HUES64 (cell line): ENCODE measurements around the gene NXPE4.
A peak's percentile ranks its signal among the peaks of the same experiment; 100 is the strongest.

Experiments used
- H3K27ac ChIP-seq: 2 replicates; pipeline ENCODE4 v1.7.0; 2013; ENCODE audit warnings: low read depth, low read length, inconsistent platforms
- H3K27me3 ChIP-seq: 2 replicates; pipeline ENCODE4 v1.6.1; 2013; ENCODE audit warnings: mild to moderate bottlenecking, low read length; ENCODE audit not compliant: insufficient read depth
- H3K36me3 ChIP-seq: 2 replicates; pipeline ENCODE4 v1.6.1; 2013; ENCODE audit warnings: mild to moderate bottlenecking, low read length; ENCODE audit not compliant: insufficient read depth
- H3K4me1 ChIP-seq: 2 replicates; pipeline ENCODE4 v1.6.1; 2013; ENCODE audit warnings: mild to moderate bottlenecking, low read length, moderate library complexity; ENCODE audit not compliant: insufficient read depth
- H3K4me3 ChIP-seq: 2 replicates; pipeline ENCODE4 v1.5.1; 2013; ENCODE audit warnings: mild to moderate bottlenecking, low read length, moderate library complexity
- H3K9ac ChIP-seq: 2 replicates; pipeline ENCODE4 v1.6.1; 2013; ENCODE audit warnings: mild to moderate bottlenecking, low read depth, low read length
- H3K9me3 ChIP-seq: 2 replicates; pipeline ENCODE4 v1.6.1; 2013; ENCODE audit warnings: low read depth, low read length; ENCODE audit not compliant: insufficient read depth
- WGBS: fragments of 150-250, 120-280 bp; methylation state at CpG from one replicate; pipeline ENCODE4 v1.1.7; 2013; ENCODE audit warnings: missing lambda C conversion rate; 5-methylcytosine and 5-hydroxymethylcytosine counted together

Gene NXPE4

GRCh38 chr11:114587398-114587953, 8.1 kb downstream of the NXPE4 start:
- Histone ChIP-seq H3K4me3 (no peak overlapping the region), H3K27ac (no peak overlapping the region), H3K9me3 (peaks cover 45% of the 10 kb centered on the region), H3K4me1 (no peaks in the 10 kb centered on the region), H3K9ac (no peak overlapping the region), H3K27me3 (no peaks in the 10 kb centered on the region), H3K36me3 (no peaks in the 10 kb centered on the region)
- WGBS: 91% methylated on average over 3 of the region's 3 CpGs

GRCh38 chr11:114586797-114587196, 8.8 kb downstream of the NXPE4 start:
- H3K4me1 ChIP-seq: no peaks in the 10 kb centered on the region
- H3K4me3 ChIP-seq: no peak overlapping the region
- no peaks in the 10 kb centered on the region for H3K36me3 ChIP-seq
- WGBS: 94% methylated on average over 5 of the region's 5 CpGs
- H3K9ac ChIP-seq: no peak overlapping the region
- peaks cover 45% of the 10 kb centered on the region for H3K9me3 ChIP-seq
- no peaks in the 10 kb centered on the region for H3K27me3 ChIP-seq
- H3K27ac ChIP-seq: no peak overlapping the region

- no peaks in the 10 kb centered on the region for H3K27me3 ChIP-seq
- no peaks in the 10 kb centered on the region for H3K36me3 ChIP-seq
- no peak overlapping the region for H3K4me3 ChIP-seq
- H3K4me1 ChIP-seq: peaks cover 6% of the 10 kb centered on the region
- no peak overlapping the region for H3K27ac ChIP-seq
- no peak overlapping the region for H3K9ac ChIP-seq
- 83% methylated on average over 1 of the region's 1 CpG for WGBS
- H3K9me3 ChIP-seq: no peaks in the 10 kb centered on the region
These were observed 23.9 kb downstream of the NXPE4 start for GRCh38 chr11:114571712-114572111.

GRCh38 chr11:114569801-114570200, 25.8 kb downstream of the NXPE4 start:
- H3K9me3 ChIP-seq: no peaks in the 10 kb centered on the region
- no peak overlapping the region for H3K27ac ChIP-seq
- H3K4me3 ChIP-seq: no peak overlapping the region
- no peak overlapping the region for H3K9ac ChIP-seq
- H3K4me1 ChIP-seq: peaks cover 18% of the 10 kb centered on the region
- H3K36me3 ChIP-seq: no peaks in the 10 kb centered on the region
- 61% methylated on average over 3 of the region's 3 CpGs for WGBS
- no peaks in the 10 kb centered on the region for H3K27me3 ChIP-seq

- Histone ChIP-seq H3K4me1 (peaks cover 18% of the 10 kb centered on the region), H3K27ac (peak overlapping the region; percentile 44; the same call in 1 of the 2 replicates), H3K9ac (no peak overlapping the region), H3K27me3 (no peaks in the 10 kb centered on the region), H3K9me3 (no peaks in the 10 kb centered on the region), H3K36me3 (no peaks in the 10 kb centered on the region), H3K4me3 (no peak overlapping the region)
- 22% methylated on average over 2 of the region's 2 CpGs for WGBS
These were observed 29.3 kb downstream of the NXPE4 start for GRCh38 chr11:114566276-114566675.

GRCh38 chr11:114564831-114565230, 30.8 kb downstream of the NXPE4 start:
- 100% methylated on average over 1 of the region's 1 CpG for WGBS

GRCh38 chr11:114563077-114563476, 32.5 kb downstream of the NXPE4 start:
- Histone ChIP-seq H3K4me1 (peaks cover 26% of the 10 kb centered on the region), H3K9me3 (no peaks in the 10 kb centered on the region), H3K27ac (no peak overlapping the region), H3K9ac (no peak overlapping the region), H3K27me3 (no peaks in the 10 kb centered on the region), H3K4me3 (no peak overlapping the region), H3K36me3 (no peaks in the 10 kb centered on the region)
- WGBS: 100% methylated on average over 2 of the region's 2 CpGs

More at GRCh38 chr11:114564831-114565230, 30.8 kb downstream of the NXPE4 start:
- peaks cover 18% of the 10 kb centered on the region for H3K4me1 ChIP-seq
- H3K36me3 ChIP-seq: no peaks in the 10 kb centered on the region
- H3K4me3 ChIP-seq: no peak overlapping the region
- H3K27me3 ChIP-seq: no peaks in the 10 kb centered on the region
- H3K9ac ChIP-seq: no peak overlapping the region
- H3K27ac ChIP-seq: no peak overlapping the region
- H3K9me3 ChIP-seq: no peaks in the 10 kb centered on the region

- WGBS: 90% methylated on average over 2 of the region's 3 CpGs
- H3K27ac ChIP-seq: no peak overlapping the region
- no peak overlapping the region for H3K9ac ChIP-seq
- H3K4me1 ChIP-seq: peaks cover 26% of the 10 kb centered on the region
- H3K4me3 ChIP-seq: no peak overlapping the region
- no peaks in the 10 kb centered on the region for H3K27me3 ChIP-seq
- H3K36me3 ChIP-seq: no peaks in the 10 kb centered on the region
- H3K9me3 ChIP-seq: no peaks in the 10 kb centered on the region
These were observed 33.2 kb downstream of the NXPE4 start for GRCh38 chr11:114562166-114562916.

GRCh38 chr11:114559425-114560310, 35.9 kb downstream of the NXPE4 start, which contains the start of gene NXPE1:
TSS of gene NXPE1 (minus strand) at chr11:114559881. CDS start at chr11:114551201, 8,680 bp downstream.
- no peak within 1 kb of the TSS for H3K4me3 ChIP-seq
- peaks cover 7% of the 10 kb centered on the region for H3K4me1 ChIP-seq
- no peaks in the 10 kb centered on the region for H3K9me3 ChIP-seq
- 83% methylated on average over 3 of the region's 4 CpGs for WGBS
- no peaks in the 10 kb centered on the region for H3K36me3 ChIP-seq
- H3K9ac ChIP-seq: no peak within 1 kb of the TSS
- no peak within 1 kb of the TSS for H3K27ac ChIP-seq
- H3K27me3 ChIP-seq: no peaks in the 10 kb centered on the region

GRCh38 chr11:114556135-114556534, 39.5 kb downstream of the NXPE4 start:
- Histone ChIP-seq H3K4me3 (no peak overlapping the region), H3K4me1 (peaks cover 7% of the 10 kb centered on the region), H3K9ac (no peak overlapping the region), H3K36me3 (no peaks in the 10 kb centered on the region), H3K27me3 (no peaks in the 10 kb centered on the region), H3K27ac (no peak overlapping the region), H3K9me3 (no peaks in the 10 kb centered on the region)
- WGBS: 84% methylated on average over 1 of the region's 1 CpG

GRCh38 chr11:114553642-114554041, 41.9 kb downstream of the NXPE4 start:
- Histone ChIP-seq H3K9ac (no peak overlapping the region), H3K4me1 (no peaks in the 10 kb centered on the region), H3K36me3 (no peaks in the 10 kb centered on the region), H3K9me3 (no peaks in the 10 kb centered on the region), H3K4me3 (no peak overlapping the region), H3K27me3 (no peaks in the 10 kb centered on the region), H3K27ac (no peak overlapping the region)
- 87% methylated on average over 2 of the region's 2 CpGs for WGBS
